BLaER1 treated with 17β-estradiol and CSF1 and Interleukin-3, amounts not matched to agents 10 nM and 100 nM (cell line): ENCODE measurements around the gene MSI2.

Source experiments
- H3K27ac ChIP-seq, 11 experiments: shearing (Covaris generic); formaldehyde crosslinking; 2 replicates each; pipeline ENCODE4 v1.8.1; 2022
- H3K27me3 ChIP-seq, 11 experiments: shearing (Covaris generic); formaldehyde crosslinking; 2 replicates each; pipeline ENCODE4 v1.8.1; 2022
- H3K36me3 ChIP-seq, 11 experiments: shearing (Covaris generic); formaldehyde crosslinking; 2 replicates each; pipeline ENCODE4 v1.8.1; 2022
- H3K4me1 ChIP-seq, 10 experiments: shearing (Covaris generic); formaldehyde crosslinking; 2 replicates each; pipeline ENCODE4 v1.8.1; 2022
- H3K4me2 ChIP-seq, 11 experiments: shearing (Covaris generic); formaldehyde crosslinking; 2 replicates each; pipeline ENCODE4 v1.8.1; 2022
- H3K4me3 ChIP-seq, 10 experiments: shearing (Covaris generic); formaldehyde crosslinking; 2 replicates each; pipeline ENCODE4 v1.8.1; 2022
- H3K9ac ChIP-seq, 11 experiments: shearing (Covaris generic); formaldehyde crosslinking; 2 replicates each; pipeline ENCODE4 v1.8.1; 2022
- H3K9me3 ChIP-seq, 11 experiments: shearing (Covaris generic); formaldehyde crosslinking; replicated peaks in 1 of 11; 2 replicates each; pipeline ENCODE4 v1.8.1; 2022
- H4K20me1 ChIP-seq, 11 experiments: shearing (Covaris generic); formaldehyde crosslinking; 2 replicates each; pipeline ENCODE4 v1.8.1; 2022
- Cebpa-rat ChIP-seq, 11 experiments: shearing (Covaris generic); IDR thresholded peaks; 2 replicates each; pipeline ENCODE4 v1.8.1; 2022

MSI2 gene

DNA sequence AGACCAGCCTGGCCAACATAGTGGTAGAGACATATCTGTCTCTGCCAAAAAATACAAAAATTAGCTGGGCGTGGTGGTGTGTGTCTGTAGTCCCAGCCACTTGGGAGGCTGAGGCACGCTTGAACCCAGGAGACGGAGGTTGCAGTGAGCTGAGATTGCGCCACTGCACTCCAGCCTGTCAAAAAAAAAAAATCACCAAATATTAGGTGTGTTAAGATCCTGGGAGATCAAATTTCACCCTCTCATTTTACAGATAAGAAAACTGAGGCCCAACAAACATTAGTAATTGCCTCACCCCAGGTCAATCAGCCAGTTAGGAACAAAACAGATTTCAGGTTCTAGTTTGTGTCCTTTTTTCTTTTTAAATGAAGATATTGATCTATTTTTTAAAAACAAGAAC lies 116.7 kb downstream of the MSI2 start:
- no peak overlapping the region for H3K27ac ChIP-seq
- H3K4me1 ChIP-seq: peaks cover 0 to 35% (median 15%) of the 10 kb centered on the region in 10 experiments; a peak in 16 of 20 replicates
- H3K36me3 ChIP-seq: peaks cover 0 to 88% (median 55%) of the 10 kb centered on the region in 11 experiments; a peak in 19 of 22 replicates
- peak overlapping the region in 1 of 10 experiments; percentile 10; a peak in 1 of 20 replicates for H3K4me3 ChIP-seq
- TF ChIP-seq Cebpa-rat (IDR thresholded peaks at IDR 0.05): no peak
- H3K27me3 ChIP-seq: no peaks in the 10 kb centered on the region
- H4K20me1 ChIP-seq: peaks cover 0 to 65% (median 0%) of the 10 kb centered on the region in 11 experiments; a peak in 5 of 22 replicates
- no peak overlapping the region for H3K4me2 ChIP-seq
- H3K9ac ChIP-seq: no peak overlapping the region
- H3K9me3 ChIP-seq: peaks cover 16 to 39% (median 22%) of the 10 kb centered on the region in 11 experiments

DNA sequence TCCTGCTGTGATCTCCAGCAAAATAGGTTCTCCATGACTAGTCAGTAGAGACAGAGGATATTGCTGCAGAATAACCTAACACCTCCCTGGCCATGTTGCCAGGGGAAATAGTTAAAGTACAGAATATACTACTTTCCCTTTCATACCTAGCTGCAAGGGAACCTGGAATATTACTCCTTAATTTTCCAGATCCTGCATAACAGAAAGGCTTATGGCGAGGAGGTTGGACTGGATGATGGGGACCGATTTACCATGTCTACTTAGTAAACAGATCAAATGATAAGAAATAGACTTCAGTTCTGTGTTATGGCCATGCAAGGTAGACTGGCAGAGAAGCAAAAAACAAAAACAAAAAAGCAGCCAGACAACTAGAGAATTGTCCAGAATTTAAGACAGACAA lies 117.4 kb downstream of the MSI2 start:
- no peak for TF ChIP-seq Cebpa-rat (IDR thresholded peaks at IDR 0.05)
- peaks cover 0 to 91% (median 55%) of the 10 kb centered on the region in 11 experiments; a peak in 19 of 22 replicates for H3K36me3 ChIP-seq
- no peak overlapping the region for H3K27ac ChIP-seq
- peaks cover 16 to 39% (median 22%) of the 10 kb centered on the region in 11 experiments for H3K9me3 ChIP-seq
- peaks cover 7 to 40% (median 18%) of the 10 kb centered on the region in 10 experiments for H3K4me1 ChIP-seq
- peaks cover 0 to 64% (median 0%) of the 10 kb centered on the region in 11 experiments; a peak in 5 of 22 replicates for H4K20me1 ChIP-seq
- H3K4me2 ChIP-seq: no peak overlapping the region
- H3K4me3 ChIP-seq: peak overlapping the region in 1 of 10 experiments; percentile 10; a peak in 1 of 20 replicates
- no peak overlapping the region for H3K9ac ChIP-seq
- H3K27me3 ChIP-seq: no peaks in the 10 kb centered on the region

- TF ChIP-seq Cebpa-rat (IDR thresholded peaks at IDR 0.05): no peak
- Histone ChIP-seq H3K27ac (no peak overlapping the region), H3K27me3 (no peaks in the 10 kb centered on the region), H4K20me1 (peaks cover 0 to 61% (median 0%) of the 10 kb centered on the region in 11 experiments; a peak in 4 of 22 replicates), H3K4me3 (no peak overlapping the region), H3K4me1 (peaks cover 18 to 46% (median 27%) of the 10 kb centered on the region in 10 experiments), H3K36me3 (peaks cover 0 to 86% (median 57%) of the 10 kb centered on the region in 11 experiments; a peak in 19 of 22 replicates), H3K4me2 (no peak overlapping the region), H3K9me3 (peaks cover 16 to 40% (median 22%) of the 10 kb centered on the region in 11 experiments), H3K9ac (no peak overlapping the region)
These were observed 118.9 kb downstream of the MSI2 start for GRCh38 chr17:57375040-57375769.

GRCh38 chr17:57375770-57376225 lies 119.5 kb downstream of the MSI2 start:
- TF ChIP-seq Cebpa-rat (IDR thresholded peaks at IDR 0.05): no peak
- peaks cover 16 to 38% (median 22%) of the 10 kb centered on the region in 11 experiments for H3K9me3 ChIP-seq
- no peak overlapping the region for H3K4me3 ChIP-seq
- no peak overlapping the region for H3K9ac ChIP-seq
- H3K27me3 ChIP-seq: no peaks in the 10 kb centered on the region
- peak overlapping the region in 2 of 11 experiments; percentile 15 to 26; a peak in 1 of 22 replicates for H3K4me2 ChIP-seq
- peaks cover 0 to 86% (median 58%) of the 10 kb centered on the region in 11 experiments; a peak in 19 of 22 replicates for H3K36me3 ChIP-seq
- peaks cover 0 to 61% (median 0%) of the 10 kb centered on the region in 11 experiments; a peak in 4 of 22 replicates for H4K20me1 ChIP-seq
- H3K27ac ChIP-seq: no peak overlapping the region
- H3K4me1 ChIP-seq: peaks cover 18 to 46% (median 29%) of the 10 kb centered on the region in 10 experiments

- no peak overlapping the region for H3K9ac ChIP-seq
- H3K27ac ChIP-seq: no peak overlapping the region
- no peak for TF ChIP-seq Cebpa-rat (IDR thresholded peaks at IDR 0.05)
- peaks cover 0 to 91% (median 67%) of the 10 kb centered on the region in 11 experiments; a peak in 19 of 22 replicates for H3K36me3 ChIP-seq
- H3K9me3 ChIP-seq: peaks cover 16 to 39% (median 21%) of the 10 kb centered on the region in 11 experiments
- no peak overlapping the region for H3K4me3 ChIP-seq
- peak overlapping the region in 5 of 11 experiments; percentile 3 to 57 (median 30); a peak in 4 of 22 replicates for H3K4me2 ChIP-seq
- peaks cover 0 to 64% (median 0%) of the 10 kb centered on the region in 11 experiments; a peak in 4 of 22 replicates for H4K20me1 ChIP-seq
- peaks cover 18 to 46% (median 29%) of the 10 kb centered on the region in 10 experiments for H3K4me1 ChIP-seq
- H3K27me3 ChIP-seq: no peaks in the 10 kb centered on the region
These were observed 120.8 kb downstream of the MSI2 start for GRCh38 chr17:57377094-57377493.

GRCh38 chr17:57379237-57379894 lies 123.0 kb downstream of the MSI2 start:
- Histone ChIP-seq H3K4me2 (peak overlapping the region; percentile 50 to 78 (median 63); a peak in 20 of 22 replicates), H3K27ac (peak overlapping the region in 10 of 11 experiments; percentile 32 to 80 (median 73); a peak in 19 of 22 replicates)
- TF ChIP-seq Cebpa-rat (IDR thresholded peaks at IDR 0.05): no peak

DNA sequence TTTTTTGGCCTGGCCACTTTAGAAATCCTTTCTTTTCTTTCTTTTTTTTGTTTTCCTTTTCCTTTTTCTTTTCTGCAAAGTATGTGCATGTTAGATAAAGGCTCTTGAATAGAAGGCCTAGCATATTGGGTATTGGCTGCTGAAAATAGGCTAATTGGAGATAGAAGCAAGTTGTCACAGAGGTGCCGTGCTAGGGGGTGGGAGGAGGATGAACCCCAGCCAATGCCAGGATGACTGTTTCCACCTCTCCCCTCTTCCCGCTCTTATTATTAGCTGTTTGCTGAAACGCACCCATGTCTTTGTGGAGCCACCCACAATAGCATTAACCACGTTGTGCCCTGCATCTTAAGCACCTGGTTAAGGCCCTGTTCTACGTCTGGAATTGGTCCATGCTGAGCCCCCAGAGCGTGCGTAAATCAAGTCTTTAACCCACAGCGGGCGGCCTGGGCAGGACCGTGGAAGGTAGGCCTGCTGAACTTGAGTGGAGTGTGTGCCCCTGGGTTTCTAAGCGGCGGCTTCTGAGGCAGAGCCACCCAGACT lies 123.6 kb downstream of the MSI2 start:
- TF ChIP-seq Cebpa-rat (IDR thresholded peaks at IDR 0.05): no peak
- Histone ChIP-seq H3K9me3 (peaks cover 13 to 43% (median 22%) of the 10 kb centered on the region in 11 experiments), H3K4me2 (peak overlapping the region; percentile 42 to 78 (median 63); a peak in 18 of 22 replicates), H3K9ac (peak overlapping the region in 8 of 11 experiments; percentile 41 to 66 (median 52); a peak in 11 of 22 replicates), H3K4me1 (peaks cover 18 to 45% (median 29%) of the 10 kb centered on the region in 10 experiments), H3K27me3 (no peaks in the 10 kb centered on the region), H3K36me3 (peaks cover 0 to 91% (median 67%) of the 10 kb centered on the region in 11 experiments; a peak in 18 of 22 replicates), H4K20me1 (peaks cover 0 to 63% (median 0%) of the 10 kb centered on the region in 11 experiments; a peak in 4 of 22 replicates), H3K4me3 (no peak overlapping the region), H3K27ac (peak overlapping the region in 9 of 11 experiments; percentile 34 to 80 (median 74); a peak in 18 of 22 replicates)

More at GRCh38 chr17:57379237-57379894, 123.0 kb downstream of the MSI2 start:
- Histone ChIP-seq H4K20me1 (peaks cover 0 to 68% (median 0%) of the 10 kb centered on the region in 11 experiments; a peak in 4 of 22 replicates), H3K9me3 (peaks cover 9 to 39% (median 19%) of the 10 kb centered on the region in 11 experiments), H3K36me3 (peaks cover 0 to 91% (median 67%) of the 10 kb centered on the region in 11 experiments; a peak in 18 of 22 replicates), H3K4me1 (peaks cover 18 to 46% (median 29%) of the 10 kb centered on the region in 10 experiments), H3K27me3 (no peaks in the 10 kb centered on the region), H3K4me3 (peak overlapping the region in 1 of 10 experiments; percentile 9; a peak in 1 of 20 replicates), H3K9ac (peak overlapping the region in 10 of 11 experiments; percentile 2 to 66 (median 49); a peak in 16 of 22 replicates)

DNA sequence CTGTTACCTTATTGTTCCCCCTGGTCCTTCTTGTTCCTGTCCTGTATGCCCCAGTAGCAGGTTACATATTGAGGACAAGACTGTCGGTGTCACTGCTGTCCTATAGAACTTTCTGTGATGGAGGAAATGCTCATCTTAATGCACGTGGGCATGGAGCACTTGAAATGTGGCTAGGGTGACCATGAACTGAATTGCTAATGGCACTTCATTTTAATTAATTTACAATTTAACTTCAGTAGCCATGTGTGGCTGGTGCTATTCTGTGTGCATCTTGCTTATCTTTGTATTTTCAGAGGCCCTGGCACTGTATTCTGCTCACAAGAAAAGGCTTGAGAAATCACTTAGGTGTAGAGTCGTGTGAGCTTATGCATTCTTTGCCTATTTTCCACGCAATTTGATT lies 125.2 kb downstream of the MSI2 start:
- Histone ChIP-seq H3K9me3 (peaks cover 19 to 52% (median 37%) of the 10 kb centered on the region in 11 experiments), H3K36me3 (peaks cover 0 to 91% (median 69%) of the 10 kb centered on the region in 11 experiments; a peak in 18 of 22 replicates), H3K4me3 (no peak overlapping the region), H3K4me1 (peaks cover 18 to 33% (median 28%) of the 10 kb centered on the region in 10 experiments), H3K9ac (no peak overlapping the region), H3K4me2 (no peak overlapping the region), H3K27me3 (no peaks in the 10 kb centered on the region), H3K27ac (no peak overlapping the region), H4K20me1 (peaks cover 0 to 59% (median 0%) of the 10 kb centered on the region in 11 experiments; a peak in 4 of 22 replicates)
- TF ChIP-seq Cebpa-rat (IDR thresholded peaks at IDR 0.05): no peak
